ENCODE results near the gene RAPGEF5. TPM values are rescaled to one million over a fixed set of nuclear protein-coding genes. Genes with fewer than 3 reads are reported as not detected.

Gene RAPGEF5
- total RNA-seq, 4 donors from 2014 or later, result 21.2 to 27.0 (median 24.1) TPM

DNA sequence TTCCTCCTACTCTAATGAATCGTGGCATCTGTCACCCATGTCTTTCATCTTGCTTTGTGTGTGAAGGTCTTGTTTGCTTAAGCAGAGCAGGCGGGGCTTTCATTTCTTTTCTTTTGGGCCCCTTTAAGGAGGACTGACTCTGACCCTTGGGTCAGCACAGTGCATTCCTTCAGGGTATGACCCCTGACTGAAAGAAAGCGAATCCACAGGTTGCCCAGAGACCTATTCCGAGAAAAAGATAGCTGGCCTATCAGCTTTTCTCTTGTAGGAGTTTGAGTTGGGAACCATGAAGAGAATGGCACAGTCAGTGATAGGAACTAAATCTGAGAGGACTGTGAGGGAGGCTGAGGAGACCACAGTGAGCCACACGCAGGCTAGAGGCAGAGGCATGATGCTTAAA is 218.1 kb downstream of the RAPGEF5 start:
- Histone ChIP-seq H3K36me3 (peaks cover 0 to 77% (median 19%) of the 10 kb centered on the region in 4 donors), H3K4me3 (no peak overlapping the region), H3K27ac (replicated peaks in 1 of 4) (no peak overlapping the region), H3K27me3 (no peaks in the 10 kb centered on the region), H3K4me1 (no peaks in the 10 kb centered on the region), H3K9me3 (no peaks in the 10 kb centered on the region)
- no peak for DNase-seq (ENCODE audit: extremely low spot score)
- TF ChIP-seq EP300 (IDR thresholded peaks at IDR 0.05) (no peak), POLR2A (IDR thresholded peaks at IDR 0.05; ENCODE audit: low read depth) (no peak), POLR2AphosphoS5 (IDR thresholded peaks at IDR 0.05) (no peak)
- TF ChIP-seq, protein P1, sequence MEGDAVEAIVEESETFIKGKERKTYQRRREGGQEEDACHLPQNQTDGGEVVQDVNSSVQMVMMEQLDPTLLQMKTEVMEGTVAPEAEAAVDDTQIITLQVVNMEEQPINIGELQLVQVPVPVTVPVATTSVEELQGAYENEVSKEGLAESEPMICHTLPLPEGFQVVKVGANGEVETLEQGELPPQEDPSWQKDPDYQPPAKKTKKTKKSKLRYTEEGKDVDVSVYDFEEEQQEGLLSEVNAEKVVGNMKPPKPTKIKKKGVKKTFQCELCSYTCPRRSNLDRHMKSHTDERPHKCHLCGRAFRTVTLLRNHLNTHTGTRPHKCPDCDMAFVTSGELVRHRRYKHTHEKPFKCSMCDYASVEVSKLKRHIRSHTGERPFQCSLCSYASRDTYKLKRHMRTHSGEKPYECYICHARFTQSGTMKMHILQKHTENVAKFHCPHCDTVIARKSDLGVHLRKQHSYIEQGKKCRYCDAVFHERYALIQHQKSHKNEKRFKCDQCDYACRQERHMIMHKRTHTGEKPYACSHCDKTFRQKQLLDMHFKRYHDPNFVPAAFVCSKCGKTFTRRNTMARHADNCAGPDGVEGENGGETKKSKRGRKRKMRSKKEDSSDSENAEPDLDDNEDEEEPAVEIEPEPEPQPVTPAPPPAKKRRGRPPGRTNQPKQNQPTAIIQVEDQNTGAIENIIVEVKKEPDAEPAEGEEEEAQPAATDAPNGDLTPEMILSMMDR (IDR thresholded peaks at IDR 0.05), result no peak
- intact Hi-C loops (cut with DNase I), result no loop called here
- WGBS, result 89% methylated on average over 5 of the region's 5 CpGs

DNA sequence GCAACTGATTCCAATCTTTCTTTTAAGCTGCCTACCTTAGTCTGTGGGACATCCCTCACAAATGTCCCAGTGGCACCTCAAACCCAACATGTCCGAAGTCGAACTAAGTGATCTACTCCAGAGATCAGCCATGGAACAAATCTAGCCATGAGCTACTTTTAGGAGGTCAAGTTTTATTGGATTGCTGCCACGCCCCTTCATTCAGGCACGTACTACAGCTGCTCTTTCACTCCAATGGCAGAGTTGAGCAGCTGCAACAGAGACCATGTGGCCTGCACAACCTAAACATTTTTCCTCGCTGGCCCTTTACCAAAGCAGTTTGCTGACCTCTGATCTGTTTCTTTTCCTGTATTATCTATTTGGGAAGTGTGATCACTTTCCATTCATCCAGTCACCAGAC is 218.8 kb downstream of the RAPGEF5 start:
- H3K4me1 ChIP-seq, result no peaks in the 10 kb centered on the region
- no peak overlapping the region for H3K27ac ChIP-seq (replicated peaks in 1 of 4)
- 83% methylated on average over 5 of the region's 5 CpGs for WGBS
- no peaks in the 10 kb centered on the region for H3K27me3 ChIP-seq
- no peak for DNase-seq (ENCODE audit: extremely low spot score)
- no peaks in the 10 kb centered on the region for H3K9me3 ChIP-seq
- H3K36me3 ChIP-seq, result peaks cover 0 to 76% (median 20%) of the 10 kb centered on the region in 4 donors
- TF ChIP-seq POLR2AphosphoS5 (IDR thresholded peaks at IDR 0.05) (no peak), POLR2A (IDR thresholded peaks at IDR 0.05; ENCODE audit: low read depth) (no peak), EP300 (IDR thresholded peaks at IDR 0.05) (no peak)
- TF ChIP-seq, protein P1 (IDR thresholded peaks at IDR 0.05), result no peak
- intact Hi-C loops (cut with DNase I), result no loop called here
- no peak overlapping the region for H3K4me3 ChIP-seq

DNA sequence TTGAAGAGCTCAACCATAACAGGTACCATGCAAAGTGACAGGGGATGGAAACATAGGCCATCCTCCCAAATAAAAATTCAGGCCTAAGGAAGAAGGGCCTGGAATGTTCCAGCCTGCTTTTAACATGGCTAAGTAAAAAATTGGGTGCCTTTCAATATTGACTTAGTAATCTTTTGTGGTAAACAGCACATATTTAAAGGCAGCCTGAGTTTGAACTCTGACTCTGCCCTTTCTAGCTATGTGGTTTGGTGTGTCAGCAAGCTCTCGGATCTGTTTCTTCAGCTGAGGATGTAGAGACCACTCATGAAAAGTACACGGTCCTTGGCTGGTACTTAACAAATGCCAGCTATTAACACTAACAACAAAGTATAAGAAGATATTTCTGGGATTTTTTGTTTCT is 219.5 kb downstream of the RAPGEF5 start:
- no peaks in the 10 kb centered on the region for H3K9me3 ChIP-seq
- WGBS, result 80% methylated on average over 2 of the region's 2 CpGs
- H3K36me3 ChIP-seq, result peaks cover 0 to 76% (median 23%) of the 10 kb centered on the region in 4 donors
- H3K4me3 ChIP-seq, result no peak overlapping the region
- no peaks in the 10 kb centered on the region for H3K4me1 ChIP-seq
- no peak overlapping the region for H3K27ac ChIP-seq (replicated peaks in 1 of 4)
- no peak for DNase-seq (ENCODE audit: extremely low spot score)
- TF ChIP-seq POLR2AphosphoS5 (IDR thresholded peaks at IDR 0.05) (no peak), EP300 (IDR thresholded peaks at IDR 0.05) (no peak), POLR2A (IDR thresholded peaks at IDR 0.05; ENCODE audit: low read depth) (no peak)
- TF ChIP-seq, protein P1 (IDR thresholded peaks at IDR 0.05), result no peak
- intact Hi-C loops (cut with DNase I), result no loop called here
- H3K27me3 ChIP-seq, result no peaks in the 10 kb centered on the region

DNA sequence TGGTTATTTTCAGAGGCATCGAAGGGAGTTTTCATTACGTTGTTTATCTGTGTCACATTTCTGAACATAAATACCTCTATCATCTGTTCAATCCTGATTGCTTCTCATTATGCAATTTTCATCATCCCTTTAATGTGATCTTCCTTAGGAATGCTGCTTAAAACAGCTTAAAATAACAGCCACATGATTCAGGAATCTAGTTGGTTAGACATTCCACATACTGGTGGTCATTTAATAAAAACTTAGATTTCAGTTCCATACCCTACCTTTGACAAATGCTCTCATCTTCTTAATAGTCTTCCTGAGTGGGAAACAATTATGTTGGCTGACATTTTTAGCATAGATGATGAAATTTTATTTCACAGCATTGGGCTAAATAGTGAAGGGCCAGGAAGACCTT is 219.9 kb downstream of the RAPGEF5 start:
- Histone ChIP-seq H3K4me1 (no peaks in the 10 kb centered on the region), H3K36me3 (peaks cover 0 to 73% (median 23%) of the 10 kb centered on the region in 4 donors), H3K27me3 (no peaks in the 10 kb centered on the region), H3K4me3 (no peak overlapping the region), H3K9me3 (no peaks in the 10 kb centered on the region), H3K27ac (replicated peaks in 1 of 4) (no peak overlapping the region)
- intact Hi-C loops (cut with DNase I), result no loop called here
- 95% methylated on average over 2 of the region's 2 CpGs for WGBS
- DNase-seq (ENCODE audit: extremely low spot score), result no peak
- TF ChIP-seq POLR2A (IDR thresholded peaks at IDR 0.05; ENCODE audit: low read depth) (no peak), POLR2AphosphoS5 (IDR thresholded peaks at IDR 0.05) (no peak), EP300 (IDR thresholded peaks at IDR 0.05) (no peak)
- TF ChIP-seq, protein P1 (IDR thresholded peaks at IDR 0.05), result no peak

All from esophagus muscularis mucosa (tissue), 4 donors.